A549 treated with Hydrocortisone at 1 μM for 4 hours (cell line): ENCODE measurements around the gene TMEM91. TPM values are rescaled to one million over a fixed set of nuclear protein-coding genes. Genes with fewer than 3 reads are reported as not detected.

ENCODE experiments used
- total RNA-seq: library from RNA; stranded (reverse); fragments of 200-300 nt; extraction: Qiagen RNA extraction; gene quantifications from 5 replicates; pipeline ENCODE4 v1.2.3, GENCODE V29; 2022

The TMEM91 gene
- total RNA-seq = 4.3 to 5.8 TPM (median 4.9 TPM) in 5 replicates

GRCh38 chr19:41376241-41376997 lies at the start of gene TMEM91:
TMEM91 (plus strand) TSS chr19:41376533; CDS start chr19:41378310, 1,777 bp downstream.

GRCh38 chr19:41353466-41354342 lies 22.6 kb upstream of the TMEM91 start, which contains the start of gene TGFB1:
TGFB1 (minus strand) TSS chr19:41353922; CDS start chr19:41353044, 878 bp downstream.

GRCh38 chr19:41363753-41364523 lies 12.4 kb upstream of the TMEM91 start, which contains the start of gene B9D2:
B9D2 (minus strand) TSS chr19:41364149; CDS start chr19:41363519, 630 bp downstream.

GRCh38 chr19:41397086-41398049 lies 21.0 kb downstream of the TMEM91 start, which contains the start of the genes BCKDHA and EXOSC5:
BCKDHA (plus strand) TSS chr19:41397818; CDS start chr19:41397828, 10 bp downstream.
EXOSC5 (minus strand) TSS chr19:41397359; CDS start chr19:41397328, 31 bp downstream.

GRCh38 chr19:41426952-41427646 lies 50.8 kb downstream of the TMEM91 start, which contains the start of gene B3GNT8:
B3GNT8 (minus strand) TSS chr19:41427374; CDS start chr19:41426778, 596 bp downstream.

Other genes starting within 250 kb of the TMEM91 start
- gene CYP2S1, start 183.3 kb upstream of the TMEM91 start, total RNA-seq = 19.2 to 22.5 TPM (median 19.7 TPM) in 5 replicates
- gene AXL, start 157.3 kb upstream of the TMEM91 start, total RNA-seq = 93.5 to 121 TPM (median 96.9 TPM) in 5 replicates
- gene HNRNPUL1, start 112.2 kb upstream of the TMEM91 start, total RNA-seq = 282 to 347 TPM (median 290 TPM) in 5 replicates
- 35.9 to 44.6 TPM (median 41.2 TPM) in 5 replicates for gene CCDC97, start 66.4 kb upstream of the TMEM91 start, total RNA-seq
- 131 to 147 TPM (median 141 TPM) in 5 replicates for gene TGFB1, start 22.6 kb upstream of the TMEM91 start, total RNA-seq
- 24.0 to 32.5 TPM (median 30.0 TPM) in 5 replicates for gene B9D2, start 12.4 kb upstream of the TMEM91 start, total RNA-seq
- 74.9 to 102 TPM (median 92.2 TPM) in 5 replicates for gene EXOSC5, start 20.8 kb downstream of the TMEM91 start, total RNA-seq
- 34.9 to 47.4 TPM (median 40.9 TPM) in 5 replicates for gene BCKDHA, start 21.3 kb downstream of the TMEM91 start, total RNA-seq
- 0.09 to 0.33 TPM (median 0.12 TPM) in 4 of 5 replicates, not detected in the other for gene B3GNT8, start 50.8 kb downstream of the TMEM91 start, total RNA-seq
- 102 to 116 TPM (median 108 TPM) in 5 replicates for gene DMAC2, start 63.4 kb downstream of the TMEM91 start, total RNA-seq
- gene ERICH4, start 66.6 kb downstream of the TMEM91 start, total RNA-seq = not detected in 5 replicates
- not detected in 5 replicates for gene CEACAM21, start 199.6 kb downstream of the TMEM91 start, total RNA-seq